Endothelial cell of umbilical vein (primary cell): ENCODE results near the gene PSMC3. TPM values are rescaled to one million over a fixed set of nuclear protein-coding genes. Genes with fewer than 3 reads are reported as not detected.
A peak's percentile ranks its signal among the peaks of the same experiment; 100 is the strongest.

Experiments
- BruUV-seq: library from RNA; stranded (reverse); fragments of 400-500 nt; replicated peaks from 2 replicates; lab custom pipeline; 2021; lab: Mats Ljungman, UMichigan
- CTCF ChIA-PET: fragments of 300-600, 350-600 bp; sonication (Branson Sonifier 250); formaldehyde crosslinking; loops from one replicate; lab custom pipeline; 2021; ENCODE audit warnings: antibody characterized with exemption, inconsistent platforms; lab: Charles Lee
- POLR2A ChIA-PET: fragments of 300-600, 350-600 bp; sonication (Branson Sonifier 250); formaldehyde crosslinking; loops from one replicate; lab custom pipeline; 2021; ENCODE audit warnings: antibody characterized with exemption, inconsistent platforms; lab: Charles Lee
- DNase-seq: peaks from one replicate; pipeline ENCODE4 v3.0.0-alpha.2; 2011; ENCODE audit warnings: low read depth, low spot score
- FAIRE-seq: peaks from 2 replicates; lab custom pipeline; 2011; peaks lifted over from hg19 to GRCh38; lab: Jason Lieb, UNC
- H2AFZ ChIP-seq: 2 replicates; pipeline ENCODE4 v1.6.0; 2012; ENCODE audit warnings: low read depth, low read length, control low read depth, inconsistent platforms
- H3K27ac ChIP-seq: 2 replicates; pipeline ENCODE4 v1.5.1; 2011; ENCODE audit warnings: low read depth, mild to moderate bottlenecking, control low read depth, low read length, moderate library complexity; ENCODE audit not compliant: insufficient read depth
- H3K27me3 ChIP-seq, 2 experiments: 2 replicates each; pipeline versions ENCODE4 v1.6.0 to v1.6.1; 2011; ENCODE audit warnings: low read length in 2 of 2, mixed read lengths in 1 of 2; ENCODE audit not compliant: control insufficient read depth in 2 of 2, insufficient read depth in 2 of 2
- H3K36me3 ChIP-seq, 2 experiments: 2 replicates in 1 of 2; 3 replicates in 1 of 2; pipeline ENCODE4 v1.5.1; 2011; ENCODE audit warnings: low read length in 2 of 2, mild to moderate bottlenecking in 1 of 2, moderate library complexity in 1 of 2; ENCODE audit not compliant: control insufficient read depth in 2 of 2, insufficient read depth in 2 of 2; ENCODE audit errors: extremely low read depth in 1 of 2
- H3K4me1 ChIP-seq: 3 replicates; pipeline ENCODE4 v1.5.1; 2011; ENCODE audit warnings: mild to moderate bottlenecking, low read length; ENCODE audit not compliant: control insufficient read depth, insufficient read depth; ENCODE audit errors: extremely low read depth
- H3K4me2 ChIP-seq: 2 replicates; pipeline ENCODE4 v1.6.1; 2011; ENCODE audit warnings: low read length, control low read depth, mixed read lengths; ENCODE audit not compliant: insufficient read depth
- H3K4me3 ChIP-seq, 3 experiments: fragments of 200-600 bp in 1 of 3; sonication (generic), shearing (Covaris generic) in 1 of 3; replicated peaks in 1 of 3; 2 replicates each; pipeline ENCODE4 v1.5.1; 2011 to 2016; ENCODE audit warnings: control low read depth in 3 of 3, low read length in 3 of 3, mild to moderate bottlenecking in 2 of 3, inconsistent platforms in 1 of 3, low read depth in 1 of 3, moderate library complexity in 1 of 3; ENCODE audit not compliant: insufficient read depth in 1 of 3
- H3K79me2 ChIP-seq: 2 replicates; pipeline ENCODE4 v1.6.0; 2012; ENCODE audit warnings: low read length, inconsistent platforms; ENCODE audit not compliant: control insufficient read depth, insufficient read depth
- H3K9ac ChIP-seq: replicated peaks from 2 replicates; pipeline ENCODE3; 2011; ENCODE audit warnings: low read length, control low read depth; ENCODE audit not compliant: insufficient read depth; ENCODE audit errors: extremely low read depth
- H3K9me1 ChIP-seq: replicated peaks from 3 replicates; pipeline ENCODE4 v1.6.0; 2011; ENCODE audit warnings: mild to moderate bottlenecking, low read length; ENCODE audit not compliant: control insufficient read depth, insufficient read depth; ENCODE audit errors: extremely low read depth
- H3K9me3 ChIP-seq: replicated peaks from 2 replicates; pipeline ENCODE4 v1.5.1; 2012; ENCODE audit warnings: low read length, inconsistent platforms; ENCODE audit not compliant: control insufficient read depth, insufficient read depth
- H4K20me1 ChIP-seq: replicated peaks from 2 replicates; pipeline ENCODE3; 2011; ENCODE audit warnings: mild to moderate bottlenecking, low read length; ENCODE audit not compliant: control insufficient read depth, insufficient read depth; ENCODE audit errors: extremely low read depth
- GATA2 ChIP-seq: IDR thresholded peaks from 2 replicates; pipeline ENCODE4 v1.7.0; 2011; ENCODE audit warnings: low read depth, mild to moderate bottlenecking, moderate library complexity, mixed read lengths, low read length; ENCODE audit not compliant: insufficient read length, insufficient read depth
- JUN ChIP-seq: IDR thresholded peaks from 2 replicates; pipeline ENCODE4 v1.6.1; 2011; ENCODE audit warnings: borderline replicate concordance, low read depth; ENCODE audit not compliant: insufficient read length, insufficient read depth
- MYC ChIP-seq: IDR thresholded peaks from one replicate; pipeline ENCODE4 v1.6.1; 2011; ENCODE audit warnings: mild to moderate bottlenecking, low read depth, low read length
- POLR2AphosphoS5 ChIP-seq: IDR thresholded peaks from 2 replicates; pipeline ENCODE4 v1.6.1; 2012; ENCODE audit warnings: low read depth, mild to moderate bottlenecking, control low read depth, low read length, moderate library complexity; ENCODE audit not compliant: insufficient read depth
- dilution Hi-C: fragments of 300-500 bp; cut with MboI; formaldehyde crosslinking; loops from one replicate; pipeline ENCODE4 v1.15.0; 2019; ENCODE audit warnings: low sequenced_read_pairs; ENCODE audit not compliant: extremely low pct_ligation_motif_present
- intact Hi-C: fragments of 100-400 bp; cut with micrococcal nuclease; formaldehyde crosslinking; loops from one replicate; pipeline ENCODE4 v1.10.0; 2022
- polyA plus RNA-seq, 4 experiments: library from polyadenylated mRNA; depleted of rRNA in 3 of 4; stranded (reverse) in 3 of 4; unstranded in 1 of 4; fragments of >200 nt; gene quantifications; 2 replicates each; pipeline versions ENCODE4 v1.2.1 to v1.2.3, GENCODE V29; 2011 to 2012; ENCODE audit warnings: missing spikeins in 1 of 4
- total RNA-seq: library from RNA; stranded (reverse); gene quantifications from 2 replicates; pipeline ENCODE4 v1.2.3, GENCODE V29; 2021

The PSMC3 gene
- total and polyA plus RNA-seq, 2 donors (not counting 3 experiments of a cell fraction or from before 2014, with no cell fraction given), result 179 to 203 TPM

- Histone ChIP-seq H3K9me3 (no peaks in the 10 kb centered on the region), H3K27ac (peak overlapping the region; percentile 99), H3K79me2 (no peaks in the 10 kb centered on the region), H3K4me2 (peak overlapping the region; percentile 32), H3K9ac (peak overlapping the region; percentile 96), H3K4me1 (peaks cover 29% of the 10 kb centered on the region), H3K4me3 (no peak overlapping the region), H3K27me3 (no peaks in the 10 kb centered on the region), H2AFZ (peak overlapping the region; percentile 34), H4K20me1 (no peaks in the 10 kb centered on the region), H3K36me3 (no peaks in the 10 kb centered on the region), H3K9me1 (no peaks in the 10 kb centered on the region)
- BruUV-seq, result TSS peak; percentile 99
- DNase-seq (no peak), FAIRE-seq (peak; percentile 40)
- intact Hi-C loops (no loop called here), dilution Hi-C loops (no loop called here)
- TF ChIP-seq POLR2AphosphoS5 (no peak), GATA2 (no peak), MYC (no peak), JUN (no peak)
- ChIA-PET POLR2A (interaction anchor here (0.7 kb wide), 1 partner anchor 13 kb away, joined by 4 read pairs; the partner anchor contains the start of gene SLC39A13), CTCF (interaction anchor here (1.2 to 5.5 kb wide), 2 partner anchors 22 to 40 kb away, joined by 3 to 76 read pairs; no protein-coding TSS in a partner anchor)
Measured at GRCh38 chr11:47395223-47396048, 30.8 kb downstream of the PSMC3 start.
